H9 (cell line): ENCODE data around the gene DCUN1D2. TPM values are rescaled to one million over a fixed set of nuclear protein-coding genes. Genes with fewer than 3 reads are reported as not detected.

Experiments
- DNase-seq: peaks from one replicate; pipeline ENCODE4 v3.0.0-alpha.2; 2017
- H2AFZ ChIP-seq: one replicate; pipeline ENCODE4 v1.6.1; 2013; ENCODE audit warnings: mild to moderate bottlenecking, low read length, control low read depth, moderate library complexity
- H2AK5ac ChIP-seq: 2 replicates; pipeline ENCODE4 v1.6.1; 2013; ENCODE audit warnings: low read length, control low read depth, mixed read lengths; ENCODE audit not compliant: insufficient read length
- H2BK120ac ChIP-seq: one replicate; pipeline ENCODE4 v1.6.1; 2013; ENCODE audit warnings: low read depth, mild to moderate bottlenecking, low read length, control low read depth, inconsistent platforms; ENCODE audit not compliant: poor library complexity, severe bottlenecking
- H2BK12ac ChIP-seq: 2 replicates; pipeline ENCODE4 v1.6.1; 2013; ENCODE audit warnings: low read length, control low read depth, mixed read lengths, low read depth; ENCODE audit not compliant: insufficient read length
- H2BK15ac ChIP-seq: 2 replicates; pipeline ENCODE4 v1.6.1; 2013; ENCODE audit warnings: low read depth, low read length, control low read depth
- H2BK20ac ChIP-seq: one replicate; pipeline ENCODE4 v1.6.1; 2013; ENCODE audit warnings: low read depth, mild to moderate bottlenecking, low read length, control low read depth, inconsistent platforms; ENCODE audit not compliant: poor library complexity, severe bottlenecking
- H2BK5ac ChIP-seq: 2 replicates; pipeline ENCODE4 v1.6.1; 2013; ENCODE audit warnings: low read length, control low read depth, mixed read lengths; ENCODE audit not compliant: insufficient read length
- H3K14ac ChIP-seq: 2 replicates; pipeline ENCODE4 v1.6.1; 2013; ENCODE audit warnings: low read length, control low read depth; ENCODE audit not compliant: insufficient read depth
- H3K18ac ChIP-seq: 2 replicates; pipeline ENCODE4 v1.6.1; 2013; ENCODE audit warnings: low read depth, mild to moderate bottlenecking, mixed read lengths, low read length, control low read depth; ENCODE audit not compliant: insufficient read length
- H3K23ac ChIP-seq: 2 replicates; pipeline ENCODE4 v1.6.1; 2013; ENCODE audit warnings: low read length, control low read depth, mixed read lengths, low read depth; ENCODE audit not compliant: insufficient read length
- H3K23me2 ChIP-seq: 2 replicates; pipeline ENCODE4 v1.6.1; 2013; ENCODE audit warnings: low read depth, mild to moderate bottlenecking, mixed read lengths, low read length, control low read depth; ENCODE audit not compliant: insufficient read length, poor library complexity, severe bottlenecking
- H3K27ac ChIP-seq: 2 replicates; pipeline ENCODE4 v1.5.1; 2013; ENCODE audit warnings: low read length, control low read depth, mixed read lengths, low read depth; ENCODE audit not compliant: insufficient read length
- H3K27me3 ChIP-seq: 2 replicates; pipeline ENCODE4 v1.6.1; 2013; ENCODE audit warnings: low read length, control low read depth, inconsistent platforms; ENCODE audit not compliant: insufficient read depth
- H3K4ac ChIP-seq: 2 replicates; pipeline ENCODE4 v1.6.1; 2013; ENCODE audit warnings: low read depth, mild to moderate bottlenecking, control low read depth, inconsistent platforms, low read length, moderate library complexity
- H3K4me1 ChIP-seq: 2 replicates; pipeline ENCODE4 v1.6.1; 2013; ENCODE audit warnings: low read length, control low read depth, inconsistent platforms; ENCODE audit not compliant: insufficient read depth
- H3K4me2 ChIP-seq: 2 replicates; pipeline ENCODE4 v1.6.1; 2013; ENCODE audit warnings: low read length, control low read depth, mixed read lengths; ENCODE audit not compliant: insufficient read length, insufficient read depth
- H3K56ac ChIP-seq: 2 replicates; pipeline ENCODE4 v1.6.1; 2013; ENCODE audit warnings: low read depth, mild to moderate bottlenecking, mixed read lengths, low read length, control low read depth; ENCODE audit not compliant: insufficient read length
- H3K79me1 ChIP-seq: 2 replicates; pipeline ENCODE4 v1.6.1; 2013; ENCODE audit warnings: low read depth, mild to moderate bottlenecking, moderate library complexity, low read length, control low read depth, inconsistent platforms; ENCODE audit not compliant: insufficient read depth, poor library complexity, severe bottlenecking
- H3K79me2 ChIP-seq: 2 replicates; pipeline ENCODE4 v1.6.1; 2013; ENCODE audit warnings: low read length, control low read depth, inconsistent platforms; ENCODE audit not compliant: insufficient read depth
- H3K9ac ChIP-seq: 2 replicates; pipeline ENCODE4 v1.6.1; 2013; ENCODE audit warnings: low read length, control low read depth, mixed read lengths; ENCODE audit not compliant: insufficient read length; ENCODE audit errors: extremely low read depth
- H3K9me3 ChIP-seq: one replicate; pipeline ENCODE4 v1.6.1; 2013; ENCODE audit warnings: low read depth, low read length, inconsistent platforms; ENCODE audit not compliant: control insufficient read depth
- H3T11ph ChIP-seq: one replicate; pipeline ENCODE4 v1.6.1; 2013; ENCODE audit warnings: mild to moderate bottlenecking, low read length, control low read depth, inconsistent platforms
- H4K20me1 ChIP-seq: one replicate; pipeline ENCODE4 v1.6.1; 2013; ENCODE audit not compliant: control insufficient read depth, insufficient read length, insufficient read depth
- H4K5ac ChIP-seq: 2 replicates; pipeline ENCODE4 v1.6.1; 2013; ENCODE audit warnings: low read depth, mild to moderate bottlenecking, mixed read lengths, low read length, control low read depth; ENCODE audit not compliant: insufficient read length
- H4K8ac ChIP-seq: replicated peaks from 2 replicates; pipeline ENCODE4 v1.6.1; 2013; ENCODE audit warnings: low read length, control low read depth, mixed read lengths, low read depth; ENCODE audit not compliant: insufficient read length
- H4K91ac ChIP-seq: 2 replicates; pipeline ENCODE4 v1.6.1; 2013; ENCODE audit warnings: low read depth, mild to moderate bottlenecking, moderate library complexity, mixed read lengths, low read length, control low read depth; ENCODE audit not compliant: insufficient read length
- H3K27ac Mint-ChIP-seq, 3 experiments: 2 replicates in 2 of 3; 3 replicates in 1 of 3; pipeline ENCODE4 v1.8.0; 2020 to 2021; ENCODE audit warnings: mixed read lengths in 3 of 3, mild to moderate bottlenecking in 1 of 3, moderate library complexity in 1 of 3
- H3K27me3 Mint-ChIP-seq: 2 replicates; pipeline ENCODE4 v1.8.0; 2021; ENCODE audit warnings: low read depth, mild to moderate bottlenecking, moderate library complexity, mixed read lengths
- H3K36me3 Mint-ChIP-seq, 3 experiments: 2 replicates in 2 of 3; 3 replicates in 1 of 3; pipeline ENCODE4 v1.8.0; 2020 to 2021; ENCODE audit warnings: low read depth in 3 of 3, mixed read lengths in 3 of 3; ENCODE audit not compliant: insufficient read depth in 1 of 3
- H3K4me1 Mint-ChIP-seq, 2 experiments: 2 replicates each; pipeline ENCODE4 v1.8.0; 2020; ENCODE audit warnings: mixed read lengths in 2 of 2
- H3K4me3 Mint-ChIP-seq, 2 experiments: 2 replicates in 1 of 2; 3 replicates in 1 of 2; pipeline ENCODE4 v1.8.0; 2020 to 2021; ENCODE audit warnings: mild to moderate bottlenecking in 2 of 2, mixed read lengths in 2 of 2, moderate library complexity in 1 of 2
- H3K9me3 Mint-ChIP-seq, 2 experiments: 2 replicates in 1 of 2; 3 replicates in 1 of 2; pipeline ENCODE4 v1.8.0; 2020; ENCODE audit warnings: mild to moderate bottlenecking in 2 of 2, mixed read lengths in 2 of 2, moderate library complexity in 1 of 2
- WGBS: extraction: QIAGEN DNeasy Blood & Tissue Kit; methylation state at CpG from one replicate; pipeline ENCODE4 v1.1.7; 2013; ENCODE audit warnings: missing lambda C conversion rate, low lambda C conversion rate, mixed read lengths; ENCODE audit not compliant: insufficient read length; ENCODE audit errors: extremely low coverage; 5-methylcytosine and 5-hydroxymethylcytosine counted together
- total RNA-seq: library from RNA; stranded (reverse); gene quantifications from 2 replicates; pipeline ENCODE4 v1.2.1, GENCODE V29; 2021
- TF ChIP-seq, protein P1 (sequence below): fragments of 200-600 bp; sonication (generic); conservative IDR thresholded peaks from 3 replicates; pipeline ENCODE4 v1.8.0; 2021; ENCODE audit warnings: antibody characterized with exemption, mild to moderate bottlenecking

The DCUN1D2 gene
- total RNA-seq, 1 experiment from 2014 or later, result 36.8 TPM

DNA sequence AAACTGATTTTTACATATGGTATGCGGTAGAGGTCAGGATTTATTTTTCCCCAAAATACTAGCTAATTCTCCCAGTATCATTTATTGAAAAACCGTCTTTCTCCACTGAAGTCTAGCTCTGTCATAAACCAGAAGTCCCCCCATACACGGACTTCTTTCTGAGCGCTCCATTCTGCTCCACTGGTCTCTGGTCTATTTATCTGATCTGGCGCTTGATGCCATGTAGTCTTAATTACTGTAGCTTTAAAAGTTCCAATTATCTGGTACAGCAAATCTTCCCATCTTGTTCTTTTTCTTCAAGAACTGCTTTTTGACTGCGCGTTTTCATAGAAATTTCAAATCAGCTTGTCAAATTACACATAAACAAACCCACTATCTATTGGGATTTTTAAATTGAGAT lies 13.7 kb downstream of the DCUN1D2 start:
- whole genome bisulfite sequencing, result no CpG with 5 or more reads among the region's 7 CpGs
- H3T11ph ChIP-seq, result no peak overlapping the region
- no peak overlapping the region for H2BK5ac ChIP-seq
- no peak overlapping the region for H2AK5ac ChIP-seq
- H3K27ac ChIP-seq, result no peak overlapping the region
- Mint-ChIP-seq H3K27ac (no peak overlapping the region; a peak in 1 of 7 replicates), H3K9me3 (no peaks in the 10 kb centered on the region), H3K36me3 (peaks cover 2 to 76% (median 69%) of the 10 kb centered on the region in 3 experiments), H3K4me3 (no peak overlapping the region), H3K4me1 (peaks cover 2 to 5% of the 10 kb centered on the region in 2 experiments; a peak in 3 of 4 replicates), H3K27me3 (no peaks in the 10 kb centered on the region)
- DNase-seq, result no peak
- TF ChIP-seq, protein P1, sequence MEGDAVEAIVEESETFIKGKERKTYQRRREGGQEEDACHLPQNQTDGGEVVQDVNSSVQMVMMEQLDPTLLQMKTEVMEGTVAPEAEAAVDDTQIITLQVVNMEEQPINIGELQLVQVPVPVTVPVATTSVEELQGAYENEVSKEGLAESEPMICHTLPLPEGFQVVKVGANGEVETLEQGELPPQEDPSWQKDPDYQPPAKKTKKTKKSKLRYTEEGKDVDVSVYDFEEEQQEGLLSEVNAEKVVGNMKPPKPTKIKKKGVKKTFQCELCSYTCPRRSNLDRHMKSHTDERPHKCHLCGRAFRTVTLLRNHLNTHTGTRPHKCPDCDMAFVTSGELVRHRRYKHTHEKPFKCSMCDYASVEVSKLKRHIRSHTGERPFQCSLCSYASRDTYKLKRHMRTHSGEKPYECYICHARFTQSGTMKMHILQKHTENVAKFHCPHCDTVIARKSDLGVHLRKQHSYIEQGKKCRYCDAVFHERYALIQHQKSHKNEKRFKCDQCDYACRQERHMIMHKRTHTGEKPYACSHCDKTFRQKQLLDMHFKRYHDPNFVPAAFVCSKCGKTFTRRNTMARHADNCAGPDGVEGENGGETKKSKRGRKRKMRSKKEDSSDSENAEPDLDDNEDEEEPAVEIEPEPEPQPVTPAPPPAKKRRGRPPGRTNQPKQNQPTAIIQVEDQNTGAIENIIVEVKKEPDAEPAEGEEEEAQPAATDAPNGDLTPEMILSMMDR, result no peak
- no peaks in the 10 kb centered on the region for H3K9me3 ChIP-seq
- H2BK15ac ChIP-seq, result no peak overlapping the region
- no peaks in the 10 kb centered on the region for H4K20me1 ChIP-seq
- no peak overlapping the region for H2BK20ac ChIP-seq
- H2AFZ ChIP-seq, result no peak overlapping the region
- no peak overlapping the region for H3K23ac ChIP-seq
- H4K5ac ChIP-seq, result no peak overlapping the region
- no peak overlapping the region for H2BK120ac ChIP-seq
- no peaks in the 10 kb centered on the region for H3K27me3 ChIP-seq
- no peak overlapping the region for H3K4me2 ChIP-seq
- no peak overlapping the region for H3K56ac ChIP-seq
- H3K23me2 ChIP-seq, result peaks cover 2% of the 10 kb centered on the region
- no peak overlapping the region for H3K4ac ChIP-seq
- H3K9ac ChIP-seq, result no peak overlapping the region
- H3K4me1 ChIP-seq, result no peaks in the 10 kb centered on the region
- H3K14ac ChIP-seq, result no peak overlapping the region
- no peak overlapping the region for H3K18ac ChIP-seq
- no peak overlapping the region for H2BK12ac ChIP-seq
- no peak overlapping the region for H4K91ac ChIP-seq
- H3K79me1 ChIP-seq, result no peaks in the 10 kb centered on the region
- H3K79me2 ChIP-seq, result no peaks in the 10 kb centered on the region
- H4K8ac ChIP-seq, result no peak overlapping the region
